GM21423 (cell line): Measurements from ENCODE around the gene DAW1.
A peak's percentile ranks its signal among the peaks of the same experiment; 100 is the strongest.
"Not testable (repeated sequence)": the region's sequence is repeated elsewhere in the genome, so short reads cannot be mapped to it uniquely, and the experiment has no call there.

Source experiments
- ATAC-seq: cut with Tn5 transposase; IDR thresholded peaks from one replicate; pipeline ENCODE4 v1.9.1; 2021; ENCODE audit warnings: mild to moderate bottlenecking, moderate library complexity; ENCODE audit not compliant: unreplicated experiment

Gene DAW1

GRCh38 chr2:227871375-227871791 is at the start of gene DAW1:
TSS of gene DAW1 (plus strand) at chr2:227871631. CDS start at chr2:227871690, 59 bp downstream.
- ATAC-seq, result no peak

GRCh38 chr2:227822416-227823003 is 48.9 kb upstream of the DAW1 start:
- no peak for ATAC-seq

- ATAC-seq, result no peak
Observed at GRCh38 chr2:227823922-227824321, 47.5 kb upstream of the DAW1 start.

- no peak for ATAC-seq
Observed at GRCh38 chr2:227824711-227825110, 46.7 kb upstream of the DAW1 start.

GRCh38 chr2:227826019-227826521 is 45.4 kb upstream of the DAW1 start:
- no peak for ATAC-seq

GRCh38 chr2:227826563-227826962 is 44.9 kb upstream of the DAW1 start:
- no peak for ATAC-seq

- ATAC-seq, result no peak
Observed at GRCh38 chr2:227827143-227827542, 44.3 kb upstream of the DAW1 start.

- no peak for ATAC-seq
Observed at GRCh38 chr2:227828477-227828912, 42.9 kb upstream of the DAW1 start.

- ATAC-seq, result no peak
Observed at GRCh38 chr2:227829337-227829736, 42.1 kb upstream of the DAW1 start.

- ATAC-seq, result no peak
Observed at GRCh38 chr2:227834423-227834822, 37.0 kb upstream of the DAW1 start.

GRCh38 chr2:227834916-227835650 is 36.3 kb upstream of the DAW1 start:
- ATAC-seq, result no peak

GRCh38 chr2:227839339-227840129 is 31.9 kb upstream of the DAW1 start:
- ATAC-seq, result not testable (repeated sequence)

- ATAC-seq, result peak; percentile 46
Observed at GRCh38 chr2:227846831-227847230, 24.6 kb upstream of the DAW1 start.

- ATAC-seq, result no peak
Observed at GRCh38 chr2:227848146-227848545, 23.3 kb upstream of the DAW1 start.

GRCh38 chr2:227848586-227848985 is 22.8 kb upstream of the DAW1 start:
- ATAC-seq, result no peak

- ATAC-seq, result no peak
Observed at GRCh38 chr2:227849906-227850305, 21.5 kb upstream of the DAW1 start.

- no peak for ATAC-seq
Observed at GRCh38 chr2:227853204-227853629, 18.2 kb upstream of the DAW1 start.

GRCh38 chr2:227853765-227854271 is 17.6 kb upstream of the DAW1 start:
- no peak for ATAC-seq

GRCh38 chr2:227855440-227855839 is 16.0 kb upstream of the DAW1 start:
- no peak for ATAC-seq

- ATAC-seq, result no peak
Observed at GRCh38 chr2:227856697-227857096, 14.7 kb upstream of the DAW1 start.

GRCh38 chr2:227860221-227860641 is 11.2 kb upstream of the DAW1 start:
- ATAC-seq, result no peak
